Measurements from ENCODE around the gene S100PBP. TPM values are rescaled to one million over a fixed set of nuclear protein-coding genes. Genes with fewer than 3 reads are reported as not detected.

Gene S100PBP
- total and polyA plus RNA-seq, 9 of the 15 experiments (the other 6 are each of a cell fraction or from before 2014, with no cell fraction given) = 22.9 to 60.2 (median 32.9) TPM

DNA sequence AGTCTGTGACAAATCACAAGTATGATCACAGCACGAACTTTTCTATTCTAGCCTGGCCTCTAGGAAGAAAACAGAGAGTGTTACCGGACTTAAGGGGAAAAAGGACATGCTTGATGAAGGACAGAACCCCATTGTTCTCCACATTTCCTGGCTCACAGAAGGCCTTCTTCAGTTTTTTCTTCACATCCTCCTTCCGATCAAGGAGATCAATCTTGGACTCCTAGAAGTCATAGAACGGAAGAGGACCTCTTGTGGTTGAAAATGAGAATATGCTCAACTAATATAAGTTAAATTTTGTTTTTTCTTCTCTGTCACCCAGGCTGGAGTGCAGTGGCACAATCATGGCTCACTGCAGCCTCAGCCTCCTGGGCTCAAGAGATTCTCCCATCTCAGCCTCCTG, 30.6 kb upstream of the S100PBP start (continued):
- TF ChIP-seq, protein P1, sequence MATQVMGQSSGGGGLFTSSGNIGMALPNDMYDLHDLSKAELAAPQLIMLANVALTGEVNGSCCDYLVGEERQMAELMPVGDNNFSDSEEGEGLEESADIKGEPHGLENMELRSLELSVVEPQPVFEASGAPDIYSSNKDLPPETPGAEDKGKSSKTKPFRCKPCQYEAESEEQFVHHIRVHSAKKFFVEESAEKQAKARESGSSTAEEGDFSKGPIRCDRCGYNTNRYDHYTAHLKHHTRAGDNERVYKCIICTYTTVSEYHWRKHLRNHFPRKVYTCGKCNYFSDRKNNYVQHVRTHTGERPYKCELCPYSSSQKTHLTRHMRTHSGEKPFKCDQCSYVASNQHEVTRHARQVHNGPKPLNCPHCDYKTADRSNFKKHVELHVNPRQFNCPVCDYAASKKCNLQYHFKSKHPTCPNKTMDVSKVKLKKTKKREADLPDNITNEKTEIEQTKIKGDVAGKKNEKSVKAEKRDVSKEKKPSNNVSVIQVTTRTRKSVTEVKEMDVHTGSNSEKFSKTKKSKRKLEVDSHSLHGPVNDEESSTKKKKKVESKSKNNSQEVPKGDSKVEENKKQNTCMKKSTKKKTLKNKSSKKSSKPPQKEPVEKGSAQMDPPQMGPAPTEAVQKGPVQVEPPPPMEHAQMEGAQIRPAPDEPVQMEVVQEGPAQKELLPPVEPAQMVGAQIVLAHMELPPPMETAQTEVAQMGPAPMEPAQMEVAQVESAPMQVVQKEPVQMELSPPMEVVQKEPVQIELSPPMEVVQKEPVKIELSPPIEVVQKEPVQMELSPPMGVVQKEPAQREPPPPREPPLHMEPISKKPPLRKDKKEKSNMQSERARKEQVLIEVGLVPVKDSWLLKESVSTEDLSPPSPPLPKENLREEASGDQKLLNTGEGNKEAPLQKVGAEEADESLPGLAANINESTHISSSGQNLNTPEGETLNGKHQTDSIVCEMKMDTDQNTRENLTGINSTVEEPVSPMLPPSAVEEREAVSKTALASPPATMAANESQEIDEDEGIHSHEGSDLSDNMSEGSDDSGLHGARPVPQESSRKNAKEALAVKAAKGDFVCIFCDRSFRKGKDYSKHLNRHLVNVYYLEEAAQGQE (IDR thresholded peaks at IDR 0.05; ENCODE audit: borderline replicate concordance) = 0 out of 2 replicates have a peak, but pooled peaks have one; percentile 4
- TF ChIP-seq, protein P1 (CRISPR knock-in tag; IDR thresholded peaks at IDR 0.05; ENCODE audit: low read depth) = no peak
- TF ChIP-seq FUS (optimal IDR thresholded peaks at IDR 0.05; ENCODE audit: low read depth, low read length) = no peak

Measured in K562 (cell line).